HG03457 (cell line): ENCODE results near the gene WLS.
"Not testable (repeated sequence)": the region's sequence is repeated elsewhere in the genome, so short reads cannot be mapped to it uniquely, and the experiment has no call there.

Source experiments
- ATAC-seq: cut with Tn5 transposase; IDR thresholded peaks from one replicate; pipeline ENCODE4 v1.9.1; 2021; ENCODE audit warnings: moderate number of reproducible peaks; ENCODE audit not compliant: unreplicated experiment

Gene WLS

GRCh38 chr1:68232289-68233148, at the start of gene WLS:
TSS of gene WLS (minus strand) at chr1:68232523. CDS start at chr1:68232299, 224 bp downstream.
- ATAC-seq = no peak

GRCh38 chr1:68280286-68280685, 48.0 kb upstream of the WLS start:
- ATAC-seq = no peak

GRCh38 chr1:68279846-68280245, 47.5 kb upstream of the WLS start:
- ATAC-seq = no peak

- no peak for ATAC-seq
These were observed 45.9 kb upstream of the WLS start for GRCh38 chr1:68278221-68278620.

GRCh38 chr1:68276448-68276847, 44.1 kb upstream of the WLS start:
- no peak for ATAC-seq

GRCh38 chr1:68273530-68273929, 41.2 kb upstream of the WLS start:
- no peak for ATAC-seq

GRCh38 chr1:68271596-68271995, 39.3 kb upstream of the WLS start:
- ATAC-seq = no peak

- no peak for ATAC-seq
These were observed 38.6 kb upstream of the WLS start for GRCh38 chr1:68270951-68271350.

GRCh38 chr1:68269637-68270430, 37.5 kb upstream of the WLS start:
- ATAC-seq = no peak

- no peak for ATAC-seq
These were observed 36.7 kb upstream of the WLS start for GRCh38 chr1:68268896-68269483.

- ATAC-seq = not testable (repeated sequence)
These were observed 24.5 kb upstream of the WLS start for GRCh38 chr1:68256824-68257223.

GRCh38 chr1:68255301-68255700, 23.0 kb upstream of the WLS start:
- ATAC-seq = no peak

GRCh38 chr1:68254667-68255226, 22.4 kb upstream of the WLS start:
- ATAC-seq = no peak

GRCh38 chr1:68237040-68237439, 4.7 kb upstream of the WLS start:
- no peak for ATAC-seq

- ATAC-seq = no peak
These were observed 1.8 kb upstream of the WLS start for GRCh38 chr1:68234094-68234493.

- no peak for ATAC-seq
These were observed 879 bp upstream of the WLS start for GRCh38 chr1:68233202-68233601.

GRCh38 chr1:68231627-68232288, 565 bp downstream of the WLS start:
- ATAC-seq = no peak

- no peak for ATAC-seq
These were observed 1.3 kb downstream of the WLS start for GRCh38 chr1:68230901-68231626.

GRCh38 chr1:68230484-68230802, 1.9 kb downstream of the WLS start:
- ATAC-seq = no peak
